Measurements from ENCODE around the gene RNF103. TPM values are rescaled to one million over a fixed set of nuclear protein-coding genes. Genes with fewer than 3 reads are reported as not detected.

Gene RNF103
- total and polyA plus RNA-seq, 2 of the 13 experiments (the other 11 are each of a cell fraction or from before 2014, with no cell fraction given) = 19.8 to 21.1 TPM

DNA sequence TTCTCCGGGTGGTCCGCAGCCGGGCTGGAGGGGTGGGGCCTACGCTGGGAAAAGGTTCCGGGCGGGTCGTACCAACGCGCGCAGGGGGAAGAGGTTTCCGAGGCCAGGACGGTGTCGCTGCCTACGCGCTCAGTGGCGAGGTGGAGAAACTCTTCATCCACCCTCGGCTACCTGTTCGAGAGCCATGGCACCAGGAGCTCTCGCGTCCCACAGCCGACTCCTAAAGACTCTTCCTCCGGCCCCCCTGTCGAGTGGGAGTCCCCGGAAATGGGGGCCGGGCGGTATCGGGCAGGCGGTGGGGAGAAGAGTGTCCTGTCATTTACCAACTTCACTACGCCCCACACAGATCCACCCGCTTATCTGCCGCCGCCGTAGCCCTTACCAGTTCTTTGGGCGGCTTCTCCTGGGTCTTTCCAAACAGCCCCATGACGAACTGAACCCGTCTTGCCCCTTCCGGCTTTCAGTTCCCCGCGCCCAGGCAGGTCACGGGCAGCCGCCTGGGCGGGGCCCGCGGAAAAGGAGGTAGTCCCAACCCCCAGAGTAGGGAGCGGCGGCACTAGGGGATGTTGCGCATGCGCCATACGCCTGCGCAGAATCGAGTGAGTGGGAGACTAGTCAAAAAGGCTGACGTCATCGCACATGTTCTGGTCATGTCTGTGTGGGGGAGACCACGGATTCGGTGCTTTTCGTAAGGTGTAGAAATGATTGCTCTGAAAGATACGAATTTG is 60.6 kb downstream of the RNF103 start, which contains the start of gene CHMP3 (continued):
- TF ChIP-seq, protein P1, sequence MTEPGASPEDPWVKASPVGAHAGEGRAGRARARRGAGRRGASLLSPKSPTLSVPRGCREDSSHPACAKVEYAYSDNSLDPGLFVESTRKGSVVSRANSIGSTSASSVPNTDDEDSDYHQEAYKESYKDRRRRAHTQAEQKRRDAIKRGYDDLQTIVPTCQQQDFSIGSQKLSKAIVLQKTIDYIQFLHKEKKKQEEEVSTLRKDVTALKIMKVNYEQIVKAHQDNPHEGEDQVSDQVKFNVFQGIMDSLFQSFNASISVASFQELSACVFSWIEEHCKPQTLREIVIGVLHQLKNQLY (CRISPR knock-in tag; IDR thresholded peaks at IDR 0.05) = 0 out of 2 replicates have a peak, but pooled peaks have one; percentile 7
- TF ChIP-seq ZNF773 (CRISPR knock-in tag; IDR thresholded peaks at IDR 0.05; ENCODE audit: borderline replicate concordance) = no peak
- TF ChIP-seq, protein P2, sequence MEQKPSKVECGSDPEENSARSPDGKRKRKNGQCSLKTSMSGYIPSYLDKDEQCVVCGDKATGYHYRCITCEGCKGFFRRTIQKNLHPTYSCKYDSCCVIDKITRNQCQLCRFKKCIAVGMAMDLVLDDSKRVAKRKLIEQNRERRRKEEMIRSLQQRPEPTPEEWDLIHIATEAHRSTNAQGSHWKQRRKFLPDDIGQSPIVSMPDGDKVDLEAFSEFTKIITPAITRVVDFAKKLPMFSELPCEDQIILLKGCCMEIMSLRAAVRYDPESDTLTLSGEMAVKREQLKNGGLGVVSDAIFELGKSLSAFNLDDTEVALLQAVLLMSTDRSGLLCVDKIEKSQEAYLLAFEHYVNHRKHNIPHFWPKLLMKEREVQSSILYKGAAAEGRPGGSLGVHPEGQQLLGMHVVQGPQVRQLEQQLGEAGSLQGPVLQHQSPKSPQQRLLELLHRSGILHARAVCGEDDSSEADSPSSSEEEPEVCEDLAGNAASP (CRISPR knock-in tag; IDR thresholded peaks at IDR 0.05; ENCODE audit: borderline replicate concordance) = peak; percentile 9
- 0 out of 2 replicates have a peak, but pooled peaks have one; percentile 16 for TF ChIP-seq SSRP1 (CRISPR knock-in tag; IDR thresholded peaks at IDR 0.05)
- TF ChIP-seq ZNF354B (CRISPR knock-in tag; IDR thresholded peaks at IDR 0.05) = peak; percentile 60; the same call in 1 of the 2 replicates
- TF ChIP-seq GABPA (IDR thresholded peaks at IDR 0.05; ENCODE audit: low read depth, low read length) = peak; percentile 65
- peak; percentile 91 for TF ChIP-seq GABPA (CRISPR knock-in tag; IDR thresholded peaks at IDR 0.05; ENCODE audit: low read depth)
- no peak; the same call in 1 of the 2 replicates for TF ChIP-seq ZNF468 (CRISPR knock-in tag; IDR thresholded peaks at IDR 0.05)
- no peak for TF ChIP-seq ZNF552 (CRISPR knock-in tag; IDR thresholded peaks at IDR 0.05; ENCODE audit: borderline replicate concordance)
- TF ChIP-seq ZNF484 (CRISPR knock-in tag; IDR thresholded peaks at IDR 0.05; ENCODE audit: borderline replicate concordance, low read depth) = no peak
- TF ChIP-seq SRSF9 (IDR thresholded peaks at IDR 0.05; ENCODE audit: borderline replicate concordance, insufficient read depth, low read depth, low read length, poor library complexity, severe bottlenecking) = no peak
- TF ChIP-seq IKZF1 (IDR thresholded peaks at IDR 0.05) = no peak
- no peak for TF ChIP-seq ZNF569 (CRISPR knock-in tag; IDR thresholded peaks at IDR 0.05; ENCODE audit: borderline replicate concordance)
- TF ChIP-seq, protein P3, sequence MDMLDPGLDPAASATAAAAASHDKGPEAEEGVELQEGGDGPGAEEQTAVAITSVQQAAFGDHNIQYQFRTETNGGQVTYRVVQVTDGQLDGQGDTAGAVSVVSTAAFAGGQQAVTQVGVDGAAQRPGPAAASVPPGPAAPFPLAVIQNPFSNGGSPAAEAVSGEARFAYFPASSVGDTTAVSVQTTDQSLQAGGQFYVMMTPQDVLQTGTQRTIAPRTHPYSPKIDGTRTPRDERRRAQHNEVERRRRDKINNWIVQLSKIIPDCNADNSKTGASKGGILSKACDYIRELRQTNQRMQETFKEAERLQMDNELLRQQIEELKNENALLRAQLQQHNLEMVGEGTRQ (IDR thresholded peaks at IDR 0.05; ENCODE audit: low read depth, low read length) = peak; percentile 37
- TF ChIP-seq, protein P3 (CRISPR knock-in tag; IDR thresholded peaks at IDR 0.05; ENCODE audit: borderline replicate concordance) = 0 out of 2 replicates have a peak, but pooled peaks have one; percentile 48
- no peak for TF ChIP-seq MAFG (CRISPR knock-in tag; IDR thresholded peaks at IDR 0.05)
- TF ChIP-seq ZNF33B (CRISPR knock-in tag; IDR thresholded peaks at IDR 0.05) = no peak
- TF ChIP-seq, protein P4, sequence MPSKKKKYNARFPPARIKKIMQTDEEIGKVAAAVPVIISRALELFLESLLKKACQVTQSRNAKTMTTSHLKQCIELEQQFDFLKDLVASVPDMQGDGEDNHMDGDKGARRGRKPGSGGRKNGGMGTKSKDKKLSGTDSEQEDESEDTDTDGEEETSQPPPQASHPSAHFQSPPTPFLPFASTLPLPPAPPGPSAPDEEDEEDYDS (CRISPR knock-in tag; IDR thresholded peaks at IDR 0.05) = peak; percentile 95
- no peak for TF ChIP-seq ARNT (IDR thresholded peaks at IDR 0.05)
- TF ChIP-seq SATB2 (CRISPR knock-in tag; IDR thresholded peaks at IDR 0.05) = peak; percentile 86; the same call in 1 of the 2 replicates
- TF ChIP-seq KLF13 (CRISPR knock-in tag; IDR thresholded peaks at IDR 0.05) = no peak; the same call in 1 of the 2 replicates
- no peak for TF ChIP-seq RCOR2 (CRISPR knock-in tag; IDR thresholded peaks at IDR 0.05)
- peak; percentile 93 for TF ChIP-seq ZBTB7B (CRISPR knock-in tag; IDR thresholded peaks at IDR 0.05)

Data from HepG2 (cell line).